ENCODE data around the gene UBE2U.
"Not testable (repeated sequence)": the region's sequence is repeated elsewhere in the genome, so short reads cannot be mapped to it uniquely, and the experiment has no call there.

The UBE2U gene

DNA sequence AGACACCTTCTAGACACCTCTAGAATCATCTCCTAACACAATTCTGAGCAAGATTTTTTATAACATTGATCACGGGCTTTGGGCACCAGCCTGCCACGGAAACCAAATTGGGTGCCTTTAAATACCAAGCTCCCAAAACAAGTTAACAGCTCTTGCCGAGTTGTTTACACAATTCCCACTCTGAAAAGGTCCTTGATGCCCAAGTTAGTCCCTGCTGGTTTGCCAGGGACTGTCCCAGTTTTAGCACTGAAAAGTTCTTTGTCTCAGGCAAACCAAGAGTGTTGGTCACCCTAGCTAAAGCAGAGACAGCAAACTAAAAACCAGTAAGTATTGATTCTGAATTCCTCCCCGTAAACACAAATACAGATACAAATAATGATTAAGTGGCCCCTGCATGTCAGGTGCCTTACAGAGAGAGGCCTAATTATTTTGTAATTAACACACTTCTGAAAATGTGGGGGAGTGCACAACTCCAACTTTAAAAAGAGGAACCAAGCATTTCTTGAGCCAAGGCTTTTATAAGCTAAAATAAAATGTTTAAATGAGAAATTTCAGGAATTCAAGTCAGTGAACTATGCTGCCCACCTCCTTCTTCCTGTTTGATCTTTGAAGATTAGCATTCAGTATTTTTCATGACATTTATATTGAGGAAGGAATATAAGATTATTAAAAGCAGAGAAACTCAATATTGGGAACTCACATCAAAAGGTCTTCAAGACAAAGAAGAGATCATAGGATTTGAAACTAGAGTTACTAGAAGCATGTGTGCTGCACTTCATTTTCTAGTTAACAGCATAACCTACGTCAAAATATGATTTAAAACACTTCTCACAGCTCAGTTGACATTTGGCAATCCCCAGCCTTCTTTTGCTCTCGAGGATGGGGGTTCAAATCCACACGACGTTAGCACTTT lies 9.0 kb upstream of the UBE2U start:
- no peak for DNase-seq

DNA sequence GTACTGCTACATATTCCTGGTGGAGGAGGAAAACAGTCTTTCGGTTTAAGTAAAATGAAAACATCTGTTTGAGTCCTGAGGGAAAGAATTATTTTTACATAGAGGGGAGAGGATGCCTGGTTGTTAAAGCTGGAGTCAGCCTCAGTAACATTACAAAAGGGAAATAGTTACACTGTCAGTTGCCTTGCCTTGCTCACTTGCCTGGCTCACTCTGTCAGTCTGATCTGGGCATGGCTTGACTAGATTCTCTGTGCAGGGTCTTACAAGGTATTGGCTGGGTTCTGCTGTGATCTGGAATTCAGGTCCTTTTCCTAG lies 8.4 kb upstream of the UBE2U start:
- DNase-seq, result no peak

DNA sequence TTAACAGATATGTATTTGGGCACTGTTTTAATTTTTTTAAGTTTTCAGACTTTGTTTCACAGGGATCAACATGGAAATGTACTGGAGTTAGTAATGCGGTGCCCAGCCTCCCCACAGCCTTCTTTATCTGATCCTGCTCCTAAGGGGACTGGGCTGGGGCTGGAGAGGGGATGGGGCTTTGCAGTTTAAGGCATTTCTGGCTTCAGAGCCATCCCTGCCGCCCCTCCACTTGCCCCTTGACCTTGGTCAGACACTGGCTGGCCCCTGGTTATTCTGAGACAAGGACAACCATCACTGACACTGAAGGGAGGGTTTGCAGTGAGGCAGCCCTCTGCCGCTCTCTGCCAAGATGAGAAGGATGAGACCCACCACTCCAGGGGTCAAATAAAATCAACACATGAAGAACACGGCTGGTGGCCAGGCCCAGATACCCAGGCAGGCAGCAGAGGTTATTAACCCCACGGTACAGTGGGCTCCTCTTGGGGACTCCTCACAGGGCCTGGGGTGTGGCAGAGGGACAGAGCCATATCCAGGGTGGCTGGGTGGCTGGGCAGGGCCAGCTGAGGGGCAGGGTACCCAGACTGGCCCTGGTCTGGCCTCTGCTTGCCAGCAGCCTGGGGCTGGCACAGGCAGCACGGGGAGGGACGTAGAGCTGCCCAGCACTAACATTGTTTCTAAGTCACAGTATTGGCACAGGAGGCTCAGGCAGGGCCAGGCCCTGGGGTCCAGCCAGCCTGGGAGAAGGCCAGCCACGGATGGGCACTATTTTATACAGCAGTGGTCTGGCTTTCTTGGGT lies 7.2 kb upstream of the UBE2U start:
- no peak for DNase-seq

DNA sequence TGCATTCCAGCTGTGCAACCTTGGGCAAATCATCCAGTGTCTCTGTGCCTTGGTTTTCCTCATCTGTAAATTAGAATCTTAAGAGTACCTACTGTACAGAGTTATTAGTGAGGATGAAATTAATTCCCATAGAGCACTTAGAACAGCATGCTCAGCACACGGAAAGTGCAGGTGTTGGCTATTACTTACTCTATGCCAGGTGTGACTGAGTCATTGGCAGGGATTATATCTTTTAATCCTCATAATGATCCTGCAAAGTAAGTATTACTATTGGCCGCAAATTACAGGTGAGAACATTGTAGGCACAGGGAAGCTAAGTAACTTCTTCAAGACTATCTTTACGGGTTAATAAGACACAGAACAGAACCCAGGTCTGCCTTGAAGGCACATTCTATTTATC lies 6.3 kb upstream of the UBE2U start:
- DNase-seq, result no peak

DNA sequence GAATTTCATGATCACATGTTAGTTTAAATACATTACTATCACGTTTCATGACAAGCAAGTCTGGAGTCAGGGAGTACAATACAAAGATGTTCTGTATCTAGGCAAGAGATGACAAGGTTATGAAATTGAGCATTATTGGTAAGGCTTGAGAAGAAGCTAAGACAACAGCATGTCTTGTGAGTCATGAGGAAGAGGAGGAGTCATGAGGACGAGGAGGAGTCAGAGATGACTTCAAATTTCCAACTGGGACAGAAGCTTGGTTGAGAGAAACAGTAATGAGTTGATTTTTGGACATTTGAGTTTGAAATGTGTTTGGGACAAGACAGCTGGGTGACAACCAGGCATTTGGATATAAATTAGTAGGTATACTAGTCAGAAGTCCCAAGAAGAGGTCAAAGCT lies 4.3 kb upstream of the UBE2U start:
- DNase-seq, result no peak

DNA sequence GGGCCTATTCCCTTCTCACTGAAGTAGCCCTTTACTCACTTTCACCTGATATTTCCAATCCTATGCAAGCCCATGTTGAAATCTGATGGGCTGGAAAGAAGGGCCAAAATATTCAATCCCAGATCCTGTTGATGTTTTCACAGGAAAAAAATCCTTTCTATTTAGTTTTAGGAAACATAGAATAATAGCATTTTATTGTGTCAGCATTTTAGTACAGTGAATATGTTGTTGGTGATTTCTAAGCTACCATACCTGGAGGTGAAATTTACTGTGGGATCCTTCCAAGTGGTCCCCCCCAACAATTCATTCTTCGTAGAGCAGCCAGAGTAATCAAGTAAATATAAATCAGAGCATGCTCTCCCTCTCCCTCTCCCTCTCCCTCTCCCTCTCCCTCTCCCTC lies 3.4 kb upstream of the UBE2U start:
- DNase-seq, result no peak

DNA sequence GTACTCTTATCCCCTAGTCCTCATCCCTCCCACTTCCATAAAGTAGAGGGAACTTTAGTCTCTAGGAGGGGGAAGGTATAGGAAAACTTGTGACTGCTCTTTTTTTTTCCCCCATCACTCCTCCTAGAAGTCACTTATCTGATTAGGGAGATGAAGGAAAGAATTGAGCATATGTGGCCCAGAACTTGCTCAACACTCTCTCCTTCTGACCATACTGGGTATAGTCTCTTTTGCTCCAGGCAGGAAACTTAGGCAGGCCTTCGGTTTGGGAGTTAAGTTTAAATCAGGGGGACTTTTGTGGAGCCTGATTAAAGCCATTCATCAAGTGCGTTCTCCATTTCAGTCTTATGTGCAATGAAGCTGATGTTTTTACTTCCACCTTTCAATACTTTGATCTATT lies 5.8 kb downstream of the UBE2U start:
- no peak for DNase-seq

DNA sequence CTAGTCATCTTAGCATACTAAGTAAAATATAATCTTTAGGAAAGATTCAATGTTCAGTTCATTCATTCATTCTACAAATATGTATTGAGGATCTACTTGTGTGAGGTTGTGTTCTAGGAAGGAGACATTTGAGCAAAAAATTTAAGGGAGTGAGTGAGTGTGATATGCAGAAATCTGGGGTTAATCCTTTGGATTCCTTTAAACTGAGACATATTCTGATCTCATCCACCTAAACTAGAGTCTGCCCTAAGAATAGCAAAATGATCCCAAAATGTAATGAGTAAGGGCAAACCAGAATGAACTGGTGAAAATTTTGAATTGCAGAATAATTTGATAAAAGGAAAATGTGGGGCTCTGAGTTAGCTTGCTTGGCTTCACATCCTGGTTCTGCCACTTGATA lies 8.6 kb downstream of the UBE2U start:
- no peak for DNase-seq

DNA sequence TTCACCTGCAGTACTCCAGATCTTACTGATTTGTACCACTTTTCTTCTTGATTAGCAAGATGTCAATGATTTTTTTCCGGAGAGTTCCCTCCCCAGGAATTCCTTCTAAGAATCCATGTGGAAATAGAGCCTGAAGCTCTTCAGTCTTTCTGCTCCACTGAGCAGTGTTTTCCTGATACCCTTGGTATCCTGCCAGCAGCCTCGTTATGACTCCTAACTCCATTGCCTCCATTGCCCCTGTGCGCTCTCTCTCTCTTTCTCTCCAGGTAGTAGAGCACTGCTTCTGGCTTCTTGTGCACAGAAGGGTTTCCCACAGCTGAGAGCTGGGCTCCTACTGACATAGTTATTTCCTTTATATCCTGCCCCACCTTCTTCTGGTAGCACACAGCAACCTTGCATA lies 12.2 kb downstream of the UBE2U start:
- DNase-seq, result no peak

DNA sequence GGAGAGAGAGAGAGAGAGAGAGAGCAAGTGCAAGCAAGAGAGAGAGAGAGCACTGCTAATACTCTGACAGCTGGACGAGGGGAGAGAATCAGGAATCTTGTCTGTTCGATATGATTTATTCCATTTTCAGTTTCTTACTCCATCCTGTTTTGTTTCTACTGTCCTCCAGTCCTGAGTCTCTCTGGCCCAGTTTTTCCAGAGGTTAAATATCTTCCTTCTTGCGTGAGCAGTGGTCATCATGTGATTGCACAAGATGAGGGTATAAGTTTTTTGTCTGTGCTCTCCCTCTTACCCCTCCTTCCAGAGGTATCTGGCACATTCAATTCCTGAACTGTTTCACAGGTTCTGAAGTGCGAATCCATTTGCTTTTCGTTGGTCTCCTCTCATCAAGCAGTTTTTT lies 16.8 kb downstream of the UBE2U start:
- no peak for DNase-seq

DNA sequence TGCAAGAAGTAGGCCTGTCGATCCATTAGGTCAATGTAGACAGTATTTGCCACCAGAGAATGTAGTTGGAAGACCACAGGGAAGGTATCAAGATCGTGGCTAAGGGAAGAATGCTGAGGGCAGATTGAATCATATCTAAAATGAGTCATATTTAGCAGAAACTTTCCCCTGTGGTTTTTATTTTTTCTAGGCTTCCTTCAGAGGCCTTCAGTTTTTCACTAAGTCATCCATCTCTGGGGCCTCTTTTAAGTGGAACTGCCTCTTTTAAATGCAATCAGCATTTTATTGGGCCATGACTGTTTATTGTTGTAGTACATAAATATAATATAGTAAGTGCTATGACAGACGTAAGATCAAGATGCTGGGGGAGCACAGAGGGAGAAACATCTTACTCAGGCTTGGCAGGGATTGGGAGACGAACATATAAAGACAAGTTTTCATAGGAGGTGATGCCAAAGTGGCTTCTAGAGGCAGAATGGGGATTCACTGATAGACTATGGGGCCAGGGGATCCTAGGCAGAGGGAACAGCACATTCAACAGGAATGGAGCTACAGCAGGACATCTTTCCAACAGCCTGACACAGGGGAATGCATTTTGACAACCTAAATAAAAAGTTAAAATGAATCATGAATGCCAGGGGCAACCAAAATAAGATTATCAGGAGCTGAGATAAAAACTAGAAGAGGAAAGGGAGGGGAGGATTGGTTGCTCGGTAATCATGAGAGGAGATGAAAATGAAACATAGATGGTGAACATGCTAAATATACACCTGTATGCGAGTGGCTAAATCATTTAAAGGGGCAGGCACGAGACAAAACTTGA lies 20.1 kb downstream of the UBE2U start:
- DNase-seq, result no peak

DNA sequence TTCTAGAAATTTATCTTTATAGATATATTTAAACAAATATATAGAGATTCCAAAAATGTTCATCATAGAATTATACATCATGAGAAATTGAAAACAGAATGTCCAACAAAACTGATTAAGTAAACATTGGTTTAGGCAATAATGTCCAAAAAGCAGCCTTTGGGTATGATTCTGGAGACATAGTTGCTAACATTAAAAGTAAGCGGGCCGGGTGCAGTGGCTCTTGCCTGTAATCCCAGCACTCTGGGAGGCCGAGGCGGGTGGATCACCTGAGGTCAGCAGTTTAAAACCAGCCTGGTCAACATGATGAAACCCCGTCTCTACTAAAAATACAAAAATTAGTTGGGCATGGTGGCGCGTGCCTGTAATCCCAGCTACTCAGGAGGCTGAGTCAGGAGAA lies 20.8 kb downstream of the UBE2U start:
- not testable (repeated sequence) for DNase-seq

DNA sequence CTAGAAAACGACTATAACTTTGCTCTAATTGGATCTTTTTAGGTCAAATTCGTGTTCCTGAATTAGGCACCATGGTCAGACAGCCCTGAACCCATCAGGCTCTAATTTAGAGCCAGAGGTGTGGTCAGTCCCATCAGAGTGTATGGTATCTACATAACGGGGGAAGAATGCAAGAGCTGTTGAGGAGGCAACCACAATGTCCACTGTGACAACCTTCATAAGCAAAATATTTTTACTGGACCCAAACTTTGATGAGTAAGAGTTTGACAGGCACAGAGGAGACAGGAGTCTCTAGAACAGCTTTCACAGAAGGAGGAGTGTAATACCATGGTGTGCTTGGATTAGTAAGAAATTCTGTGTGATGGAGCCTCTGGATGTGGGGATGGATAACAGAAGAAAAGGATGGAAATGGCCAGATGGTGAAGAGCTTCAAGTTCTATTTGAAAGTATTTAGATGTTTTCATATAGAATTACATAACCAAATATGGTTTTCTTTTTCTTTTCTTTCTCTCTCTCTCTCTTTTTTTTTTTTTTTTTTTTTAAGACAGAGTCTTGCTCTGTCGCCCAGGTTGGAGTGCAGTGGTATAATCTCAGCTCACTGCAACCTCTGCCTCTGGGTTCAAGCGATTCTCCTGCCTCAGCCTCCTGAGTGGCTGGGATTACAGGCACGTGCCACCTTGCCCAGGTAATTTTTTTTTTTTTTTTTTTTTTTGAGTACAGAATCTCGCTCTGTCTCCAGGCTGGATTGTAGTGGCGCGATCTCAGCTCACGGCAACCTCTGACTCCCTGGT lies 24.9 kb downstream of the UBE2U start:
- DNase-seq, result no peak

DNA sequence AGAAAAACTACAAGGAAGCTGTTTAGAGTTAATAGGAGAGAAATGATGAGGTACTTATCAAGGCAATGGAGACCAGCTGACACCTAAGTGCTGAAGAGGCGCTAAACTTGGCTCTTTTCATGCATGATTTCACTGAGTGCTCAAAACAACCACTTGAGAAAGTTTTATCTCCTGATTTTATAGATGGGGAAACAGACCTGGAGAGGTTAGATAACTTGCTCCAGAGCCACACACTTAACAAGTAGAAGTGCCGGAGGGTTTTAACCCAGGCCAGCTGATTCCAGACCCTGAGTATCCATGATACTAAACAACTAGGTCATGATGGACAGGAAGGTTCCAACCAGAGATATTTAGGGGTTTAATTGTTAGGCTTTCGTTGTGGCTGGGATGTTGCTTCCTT lies 25.9 kb downstream of the UBE2U start:
- no peak for DNase-seq

DNA sequence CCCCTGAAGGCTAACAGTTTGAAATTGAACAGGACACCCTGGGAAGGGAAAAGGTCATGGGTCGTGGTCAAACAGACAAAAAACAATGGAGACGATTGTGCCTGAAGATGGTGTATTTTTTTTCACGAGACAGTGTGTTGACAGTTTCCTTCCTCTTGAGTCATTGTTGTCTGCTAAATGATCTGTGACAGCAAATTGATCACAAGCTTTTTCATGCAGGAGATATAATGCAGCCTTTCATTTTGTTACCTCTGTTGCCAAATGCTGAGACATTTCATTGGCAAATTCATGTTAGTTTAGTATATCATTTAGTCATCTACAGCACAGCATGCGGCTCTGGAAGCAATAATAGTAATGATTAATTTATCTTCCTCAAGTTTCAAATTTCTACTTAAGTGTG lies 27.7 kb downstream of the UBE2U start:
- DNase-seq, result no peak

DNA sequence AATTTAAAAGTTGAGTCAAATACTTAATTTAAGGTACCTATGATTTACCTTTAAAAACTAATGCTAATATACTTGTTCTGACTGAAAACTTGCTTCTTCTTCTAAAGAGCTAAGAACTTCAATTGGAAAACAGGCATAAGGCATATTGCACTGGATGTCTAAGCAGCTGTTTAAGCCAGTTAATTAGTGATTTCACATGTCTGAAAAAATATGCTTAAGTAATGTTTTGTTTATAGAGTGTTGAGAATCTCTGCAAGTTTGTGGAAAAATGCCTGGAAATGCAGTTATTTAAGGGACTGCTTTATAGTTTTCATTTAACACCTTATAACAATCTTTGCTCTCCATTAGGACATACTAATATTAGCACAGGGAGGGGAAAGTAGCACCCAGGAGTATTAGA lies 28.2 kb downstream of the UBE2U start:
- DNase-seq, result no peak

DNA sequence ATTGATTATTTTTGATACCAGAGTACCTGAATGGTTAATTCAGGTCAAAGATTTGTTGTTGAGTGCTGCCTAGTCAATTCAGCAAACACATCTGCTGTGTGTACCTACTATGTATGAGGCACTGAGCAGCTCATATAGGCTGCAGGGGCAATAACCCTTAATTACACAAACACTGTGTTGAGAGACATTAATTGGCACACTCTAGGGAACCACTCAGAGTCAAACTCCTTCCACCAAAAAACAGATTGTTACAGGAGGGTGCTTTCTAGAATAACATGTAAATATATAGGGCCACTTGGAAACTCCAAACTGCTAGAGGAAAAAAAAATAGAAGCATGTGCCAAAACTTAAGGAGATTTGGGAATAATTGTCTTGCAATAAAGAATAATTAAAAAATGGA lies 31.3 kb downstream of the UBE2U start:
- no peak for DNase-seq

DNA sequence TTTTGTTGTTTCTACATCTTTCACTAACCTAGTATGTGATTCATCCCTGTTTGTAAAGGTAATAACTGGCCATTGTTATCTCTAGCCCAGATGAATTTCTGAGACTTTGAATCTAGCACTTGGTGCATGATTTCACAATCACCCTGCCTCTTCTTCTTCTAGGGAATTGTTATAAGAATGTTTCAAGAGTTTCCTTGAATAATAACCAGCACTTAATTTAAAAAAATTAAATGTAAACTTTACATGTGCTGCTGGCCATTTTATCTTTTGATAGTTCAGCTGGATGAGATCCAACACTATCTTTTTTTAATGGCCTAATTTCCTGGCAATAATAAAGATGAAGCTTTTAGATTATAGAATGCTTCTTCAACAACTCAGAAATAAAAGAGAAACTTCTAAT lies 31.8 kb downstream of the UBE2U start:
- no peak for DNase-seq

DNA sequence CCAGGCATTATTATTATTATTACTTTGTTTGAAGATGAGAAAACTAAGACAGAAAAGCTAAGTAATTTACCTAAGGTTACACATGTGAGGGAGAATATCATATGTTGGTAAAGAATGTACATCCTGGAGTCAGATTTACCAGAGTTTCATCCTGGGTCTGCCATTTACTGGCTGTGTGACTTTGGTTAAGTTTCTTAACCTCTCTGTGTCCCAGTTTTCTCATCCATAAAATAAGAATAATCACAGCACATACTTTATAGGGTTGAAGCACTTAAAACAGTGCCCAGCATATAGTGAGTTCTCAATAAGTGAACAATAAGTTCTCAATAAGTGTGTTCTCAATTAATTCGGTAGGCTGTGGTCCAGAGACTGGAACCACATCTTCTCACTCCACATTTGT lies 32.5 kb downstream of the UBE2U start:
- no peak for DNase-seq

DNA sequence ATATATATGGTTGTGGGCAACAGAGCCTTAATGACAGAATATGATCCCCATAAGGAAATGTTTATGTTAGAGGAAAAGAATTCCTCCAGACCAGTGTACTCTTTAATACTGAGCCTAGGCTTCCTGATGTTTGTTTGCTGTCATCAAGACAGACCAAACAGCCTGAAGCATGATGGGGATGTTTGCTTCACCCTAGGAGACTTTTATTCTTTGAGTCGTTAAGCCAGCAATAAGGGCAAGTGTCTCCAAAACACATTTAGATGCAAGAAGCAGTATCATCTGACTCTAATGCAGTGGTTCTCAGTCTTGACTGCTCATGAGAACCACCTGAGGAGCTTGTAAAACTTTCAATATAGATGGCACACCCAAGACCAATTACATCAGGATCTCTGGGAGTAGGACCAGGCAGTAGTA lies 33.1 kb downstream of the UBE2U start:
- DNase-seq, result no peak

DNA sequence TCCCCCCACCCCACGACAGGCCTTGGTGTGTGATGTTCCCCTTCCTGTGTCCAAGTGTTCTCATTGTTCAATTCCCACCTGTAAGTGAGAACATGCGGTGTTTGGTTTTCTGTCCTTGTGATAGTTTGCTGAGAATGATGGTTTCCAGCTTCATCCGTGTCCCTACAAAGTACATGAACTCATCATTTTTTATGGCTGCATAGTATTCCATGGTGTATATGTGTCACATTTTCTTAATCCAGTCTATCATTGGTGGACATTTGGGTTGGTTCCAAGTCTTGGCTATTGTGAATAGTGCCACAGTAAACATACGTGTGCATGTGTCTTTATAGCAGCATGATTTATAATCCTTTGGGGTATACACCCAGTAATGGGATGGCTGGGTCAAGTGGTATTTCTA lies 36.1 kb downstream of the UBE2U start:
- DNase-seq, result not testable (repeated sequence)

DNA sequence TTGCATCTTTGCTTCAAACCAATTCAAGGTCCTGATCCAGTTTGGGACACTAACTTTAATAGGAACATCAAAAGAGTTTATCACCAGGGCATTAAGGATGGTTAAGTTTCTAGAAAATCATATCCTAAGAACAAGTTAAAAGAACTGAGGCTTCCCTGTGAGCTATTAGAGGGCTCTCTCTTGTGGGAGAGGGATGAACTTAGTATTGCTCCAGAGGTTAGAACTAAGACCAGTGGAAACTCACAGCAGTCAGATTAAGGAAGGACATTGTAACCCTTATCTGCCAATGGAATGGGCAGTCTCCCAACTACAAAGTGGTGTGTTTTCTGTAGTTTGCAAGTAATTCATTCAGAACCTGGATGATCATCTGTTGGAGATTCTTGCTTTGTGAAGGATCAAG lies 36.8 kb downstream of the UBE2U start:
- DNase-seq, result no peak

DNA sequence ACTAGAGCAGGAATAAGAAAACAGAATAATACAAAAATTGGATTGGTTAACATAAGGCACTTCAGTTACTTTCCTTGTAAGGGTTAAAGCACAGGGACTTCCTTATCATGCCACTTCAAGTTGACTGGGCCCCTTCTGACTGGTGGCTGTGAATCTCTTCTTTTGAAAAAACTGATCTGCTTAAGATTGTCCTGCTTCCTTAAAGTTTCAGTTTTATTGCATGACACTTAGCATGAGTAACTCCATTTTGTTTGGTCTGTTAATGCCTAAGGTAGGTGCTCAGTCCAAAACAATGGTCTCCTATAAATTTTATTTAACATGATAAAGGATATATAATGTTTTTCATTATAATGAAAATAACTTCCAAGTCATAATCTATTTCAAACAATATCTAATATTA lies 37.6 kb downstream of the UBE2U start:
- DNase-seq, result no peak

Measured in NCI-H1048 (cell line).